HepG2 (cell line): Measurements from ENCODE around the gene HIF3A.

Experiments used
- FIP1L1 ChIP-seq: fragments of 200-400 bp; formaldehyde crosslinking; IDR thresholded peaks from 2 replicates; pipeline ENCODE4 v1.6.1; 2018; ENCODE audit warnings: low read depth, mild to moderate bottlenecking, low read length, moderate library complexity, borderline replicate concordance; ENCODE audit not compliant: insufficient read depth
- GABPB1 ChIP-seq: IDR thresholded peaks from 2 replicates; pipeline ENCODE4 v1.6.1; 2016; ENCODE audit warnings: mild to moderate bottlenecking, missing genetic modification reagents, moderate library complexity, missing compliant biosample characterization
- HNF4A ChIP-seq: sonication (generic); formaldehyde crosslinking; IDR thresholded peaks from 2 replicates; pipeline ENCODE4 v1.4.0; 2020; ENCODE audit warnings: missing genetic modification reagents
- RELA ChIP-seq: sonication (generic); formaldehyde crosslinking; IDR thresholded peaks from 2 replicates; pipeline ENCODE4 v1.4.0; 2020; ENCODE audit warnings: missing genetic modification reagents
- ZFX ChIP-seq: sonication (generic); formaldehyde crosslinking; IDR thresholded peaks from 2 replicates; pipeline ENCODE4 v1.4.0; 2020; ENCODE audit warnings: mild to moderate bottlenecking, low read depth, missing genetic modification reagents, moderate library complexity
- ZNF274 ChIP-seq: sonication (generic); formaldehyde crosslinking; IDR thresholded peaks from 2 replicates; pipeline ENCODE4 v1.5.1; 2020; ENCODE audit warnings: mild to moderate bottlenecking, missing genetic modification reagents
- TF ChIP-seq, protein P1 (sequence below), 2 experiments: fragments of 450-650 bp in 1 of 2; sonication (generic) in 1 of 2; formaldehyde crosslinking in 1 of 2; IDR thresholded peaks; 2 replicates each; pipeline versions ENCODE4 v1.6.1 to v1.8.0; 2016 to 2022; ENCODE audit warnings: antibody characterized with exemption in 1 of 2, mild to moderate bottlenecking in 1 of 2, missing genetic modification reagents in 1 of 2
- TF ChIP-seq, protein P2 (sequence below): sonication (generic); formaldehyde crosslinking; IDR thresholded peaks from 2 replicates; pipeline ENCODE4 v1.8.1; 2022; ENCODE audit warnings: low read depth, mild to moderate bottlenecking, missing genetic modification reagents
- TF ChIP-seq, protein P3 (sequence below): sonication (generic); formaldehyde crosslinking; IDR thresholded peaks from 2 replicates; pipeline ENCODE4 v1.5.0; 2020; ENCODE audit warnings: mild to moderate bottlenecking, missing genetic modification reagents, moderate library complexity
- TF ChIP-seq, protein P4 (sequence below): sonication (generic); formaldehyde crosslinking; IDR thresholded peaks from 2 replicates; pipeline ENCODE4 v1.4.0; 2020; ENCODE audit warnings: low read depth, mild to moderate bottlenecking, missing genetic modification reagents
- TF ChIP-seq, protein P5 (sequence below), 2 experiments: sonication (generic) in 1 of 2; formaldehyde crosslinking in 1 of 2; IDR thresholded peaks; 2 replicates each; pipeline versions ENCODE4 v1.4.0 to v1.6.1; 2016 to 2020; ENCODE audit warnings: borderline replicate concordance in 1 of 2, low read depth in 1 of 2, mild to moderate bottlenecking in 1 of 2, missing genetic modification reagents in 1 of 2

DNA sequence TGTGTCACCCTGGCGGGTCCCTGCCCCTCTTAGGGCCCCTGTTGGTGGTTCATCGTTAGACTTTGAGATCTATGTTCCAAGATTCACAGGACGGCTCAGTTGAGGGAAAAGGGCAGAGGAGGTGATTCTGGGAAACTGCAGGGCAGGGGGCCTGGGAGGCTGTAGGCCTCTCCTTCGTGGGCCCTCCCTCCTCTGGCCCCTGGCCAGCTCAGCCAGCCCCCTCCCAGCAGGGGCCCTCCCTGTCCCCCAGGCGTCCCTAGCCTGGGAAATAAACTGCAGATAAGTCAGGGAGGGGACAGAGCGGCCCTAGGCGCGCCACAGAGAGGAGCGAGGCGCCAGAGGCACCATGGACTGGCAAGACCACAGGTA is 6.5 kb downstream of the HIF3A start:
- TF ChIP-seq HNF4A (CRISPR knock-in tag) (no peak; the same call in 1 of the 2 replicates), ZFX (CRISPR knock-in tag) (no peak), GABPB1 (CRISPR knock-in tag) (no peak), ZNF274 (no peak), RELA (no peak), FIP1L1 (no peak)
- TF ChIP-seq, protein P1, sequence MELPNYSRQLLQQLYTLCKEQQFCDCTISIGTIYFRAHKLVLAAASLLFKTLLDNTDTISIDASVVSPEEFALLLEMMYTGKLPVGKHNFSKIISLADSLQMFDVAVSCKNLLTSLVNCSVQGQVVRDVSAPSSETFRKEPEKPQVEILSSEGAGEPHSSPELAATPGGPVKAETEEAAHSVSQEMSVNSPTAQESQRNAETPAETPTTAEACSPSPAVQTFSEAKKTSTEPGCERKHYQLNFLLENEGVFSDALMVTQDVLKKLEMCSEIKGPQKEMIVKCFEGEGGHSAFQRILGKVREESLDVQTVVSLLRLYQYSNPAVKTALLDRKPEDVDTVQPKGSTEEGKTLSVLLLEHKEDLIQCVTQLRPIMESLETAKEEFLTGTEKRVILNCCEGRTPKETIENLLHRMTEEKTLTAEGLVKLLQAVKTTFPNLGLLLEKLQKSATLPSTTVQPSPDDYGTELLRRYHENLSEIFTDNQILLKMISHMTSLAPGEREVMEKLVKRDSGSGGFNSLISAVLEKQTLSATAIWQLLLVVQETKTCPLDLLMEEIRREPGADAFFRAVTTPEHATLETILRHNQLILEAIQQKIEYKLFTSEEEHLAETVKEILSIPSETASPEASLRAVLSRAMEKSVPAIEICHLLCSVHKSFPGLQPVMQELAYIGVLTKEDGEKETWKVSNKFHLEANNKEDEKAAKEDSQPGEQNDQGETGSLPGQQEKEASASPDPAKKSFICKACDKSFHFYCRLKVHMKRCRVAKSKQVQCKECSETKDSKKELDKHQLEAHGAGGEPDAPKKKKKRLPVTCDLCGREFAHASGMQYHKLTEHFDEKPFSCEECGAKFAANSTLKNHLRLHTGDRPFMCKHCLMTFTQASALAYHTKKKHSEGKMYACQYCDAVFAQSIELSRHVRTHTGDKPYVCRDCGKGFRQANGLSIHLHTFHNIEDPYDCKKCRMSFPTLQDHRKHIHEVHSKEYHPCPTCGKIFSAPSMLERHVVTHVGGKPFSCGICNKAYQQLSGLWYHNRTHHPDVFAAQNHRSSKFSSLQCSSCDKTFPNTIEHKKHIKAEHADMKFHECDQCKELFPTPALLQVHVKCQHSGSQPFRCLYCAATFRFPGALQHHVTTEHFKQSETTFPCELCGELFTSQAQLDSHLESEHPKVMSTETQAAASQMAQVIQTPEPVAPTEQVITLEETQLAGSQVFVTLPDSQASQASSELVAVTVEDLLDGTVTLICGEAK (IDR thresholded peaks at IDR 0.05), result no peak
- TF ChIP-seq, protein P1 (CRISPR knock-in tag; IDR thresholded peaks at IDR 0.05), result no peak
- TF ChIP-seq, protein P2, sequence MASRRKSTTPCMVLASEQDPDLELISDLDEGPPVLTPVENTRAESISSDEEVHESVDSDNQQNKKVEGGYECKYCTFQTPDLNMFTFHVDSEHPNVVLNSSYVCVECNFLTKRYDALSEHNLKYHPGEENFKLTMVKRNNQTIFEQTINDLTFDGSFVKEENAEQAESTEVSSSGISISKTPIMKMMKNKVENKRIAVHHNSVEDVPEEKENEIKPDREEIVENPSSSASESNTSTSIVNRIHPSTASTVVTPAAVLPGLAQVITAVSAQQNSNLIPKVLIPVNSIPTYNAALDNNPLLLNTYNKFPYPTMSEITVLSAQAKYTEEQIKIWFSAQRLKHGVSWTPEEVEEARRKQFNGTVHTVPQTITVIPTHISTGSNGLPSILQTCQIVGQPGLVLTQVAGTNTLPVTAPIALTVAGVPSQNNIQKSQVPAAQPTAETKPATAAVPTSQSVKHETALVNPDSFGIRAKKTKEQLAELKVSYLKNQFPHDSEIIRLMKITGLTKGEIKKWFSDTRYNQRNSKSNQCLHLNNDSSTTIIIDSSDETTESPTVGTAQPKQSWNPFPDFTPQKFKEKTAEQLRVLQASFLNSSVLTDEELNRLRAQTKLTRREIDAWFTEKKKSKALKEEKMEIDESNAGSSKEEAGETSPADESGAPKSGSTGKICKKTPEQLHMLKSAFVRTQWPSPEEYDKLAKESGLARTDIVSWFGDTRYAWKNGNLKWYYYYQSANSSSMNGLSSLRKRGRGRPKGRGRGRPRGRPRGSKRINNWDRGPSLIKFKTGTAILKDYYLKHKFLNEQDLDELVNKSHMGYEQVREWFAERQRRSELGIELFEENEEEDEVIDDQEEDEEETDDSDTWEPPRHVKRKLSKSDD (CRISPR knock-in tag), result no peak
- TF ChIP-seq, protein P3, sequence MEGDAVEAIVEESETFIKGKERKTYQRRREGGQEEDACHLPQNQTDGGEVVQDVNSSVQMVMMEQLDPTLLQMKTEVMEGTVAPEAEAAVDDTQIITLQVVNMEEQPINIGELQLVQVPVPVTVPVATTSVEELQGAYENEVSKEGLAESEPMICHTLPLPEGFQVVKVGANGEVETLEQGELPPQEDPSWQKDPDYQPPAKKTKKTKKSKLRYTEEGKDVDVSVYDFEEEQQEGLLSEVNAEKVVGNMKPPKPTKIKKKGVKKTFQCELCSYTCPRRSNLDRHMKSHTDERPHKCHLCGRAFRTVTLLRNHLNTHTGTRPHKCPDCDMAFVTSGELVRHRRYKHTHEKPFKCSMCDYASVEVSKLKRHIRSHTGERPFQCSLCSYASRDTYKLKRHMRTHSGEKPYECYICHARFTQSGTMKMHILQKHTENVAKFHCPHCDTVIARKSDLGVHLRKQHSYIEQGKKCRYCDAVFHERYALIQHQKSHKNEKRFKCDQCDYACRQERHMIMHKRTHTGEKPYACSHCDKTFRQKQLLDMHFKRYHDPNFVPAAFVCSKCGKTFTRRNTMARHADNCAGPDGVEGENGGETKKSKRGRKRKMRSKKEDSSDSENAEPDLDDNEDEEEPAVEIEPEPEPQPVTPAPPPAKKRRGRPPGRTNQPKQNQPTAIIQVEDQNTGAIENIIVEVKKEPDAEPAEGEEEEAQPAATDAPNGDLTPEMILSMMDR (CRISPR knock-in tag), result no peak
- TF ChIP-seq, protein P4, sequence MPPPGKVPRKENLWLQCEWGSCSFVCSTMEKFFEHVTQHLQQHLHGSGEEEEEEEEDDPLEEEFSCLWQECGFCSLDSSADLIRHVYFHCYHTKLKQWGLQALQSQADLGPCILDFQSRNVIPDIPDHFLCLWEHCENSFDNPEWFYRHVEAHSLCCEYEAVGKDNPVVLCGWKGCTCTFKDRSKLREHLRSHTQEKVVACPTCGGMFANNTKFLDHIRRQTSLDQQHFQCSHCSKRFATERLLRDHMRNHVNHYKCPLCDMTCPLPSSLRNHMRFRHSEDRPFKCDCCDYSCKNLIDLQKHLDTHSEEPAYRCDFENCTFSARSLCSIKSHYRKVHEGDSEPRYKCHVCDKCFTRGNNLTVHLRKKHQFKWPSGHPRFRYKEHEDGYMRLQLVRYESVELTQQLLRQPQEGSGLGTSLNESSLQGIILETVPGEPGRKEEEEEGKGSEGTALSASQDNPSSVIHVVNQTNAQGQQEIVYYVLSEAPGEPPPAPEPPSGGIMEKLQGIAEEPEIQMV (CRISPR knock-in tag), result no peak
- TF ChIP-seq, protein P5, sequence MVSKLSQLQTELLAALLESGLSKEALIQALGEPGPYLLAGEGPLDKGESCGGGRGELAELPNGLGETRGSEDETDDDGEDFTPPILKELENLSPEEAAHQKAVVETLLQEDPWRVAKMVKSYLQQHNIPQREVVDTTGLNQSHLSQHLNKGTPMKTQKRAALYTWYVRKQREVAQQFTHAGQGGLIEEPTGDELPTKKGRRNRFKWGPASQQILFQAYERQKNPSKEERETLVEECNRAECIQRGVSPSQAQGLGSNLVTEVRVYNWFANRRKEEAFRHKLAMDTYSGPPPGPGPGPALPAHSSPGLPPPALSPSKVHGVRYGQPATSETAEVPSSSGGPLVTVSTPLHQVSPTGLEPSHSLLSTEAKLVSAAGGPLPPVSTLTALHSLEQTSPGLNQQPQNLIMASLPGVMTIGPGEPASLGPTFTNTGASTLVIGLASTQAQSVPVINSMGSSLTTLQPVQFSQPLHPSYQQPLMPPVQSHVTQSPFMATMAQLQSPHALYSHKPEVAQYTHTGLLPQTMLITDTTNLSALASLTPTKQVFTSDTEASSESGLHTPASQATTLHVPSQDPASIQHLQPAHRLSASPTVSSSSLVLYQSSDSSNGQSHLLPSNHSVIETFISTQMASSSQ (IDR thresholded peaks at IDR 0.05; ENCODE audit: low read depth), result no peak
- TF ChIP-seq, protein P5 (CRISPR knock-in tag; IDR thresholded peaks at IDR 0.05; ENCODE audit: borderline replicate concordance), result no peak
